Measurements from ENCODE around the gene CXCR4. TPM values are rescaled to one million over a fixed set of nuclear protein-coding genes. Genes with fewer than 3 reads are reported as not detected.

CXCR4 gene
- total RNA-seq, 1 donor from 2014 or later, result 0.88 TPM

DNA sequence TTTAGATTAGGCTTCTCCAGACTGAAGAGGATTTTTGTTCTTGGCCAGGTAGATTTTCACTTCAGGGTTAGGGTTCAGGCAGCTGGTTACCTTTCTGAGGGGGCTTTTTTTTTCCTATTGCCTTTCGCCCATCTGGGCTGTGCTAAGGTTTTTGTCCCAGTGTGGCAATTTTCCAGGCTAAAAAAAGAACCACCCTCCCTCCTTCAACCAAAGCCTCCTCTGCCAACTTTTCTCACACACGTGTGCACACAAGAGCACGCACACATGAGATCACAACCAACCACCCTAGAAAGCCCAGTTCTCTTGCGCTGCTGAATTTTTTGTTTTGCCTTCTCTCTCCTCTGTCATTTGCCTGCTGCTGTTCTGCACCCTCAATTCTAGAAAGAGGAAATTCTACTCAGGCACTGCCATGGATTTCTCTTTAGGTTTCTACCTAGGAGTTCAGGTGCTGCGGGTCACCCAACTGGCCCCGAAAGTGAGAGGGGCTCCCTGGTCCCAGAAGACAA is 8.5 kb upstream of the CXCR4 start:
- H3K4me3 ChIP-seq (ENCODE audit: low read depth, low read length), result no peak overlapping the region
- no peaks in the 10 kb centered on the region for H3K36me3 ChIP-seq (ENCODE audit: control insufficient read depth, insufficient read depth, low read length)
- no peak for DNase-seq (ENCODE audit: low read depth)
- H3K27me3 ChIP-seq (ENCODE audit: control insufficient read depth, insufficient read depth, low read length), result peaks cover 7% of the 10 kb centered on the region
- TF ChIP-seq, protein P1, sequence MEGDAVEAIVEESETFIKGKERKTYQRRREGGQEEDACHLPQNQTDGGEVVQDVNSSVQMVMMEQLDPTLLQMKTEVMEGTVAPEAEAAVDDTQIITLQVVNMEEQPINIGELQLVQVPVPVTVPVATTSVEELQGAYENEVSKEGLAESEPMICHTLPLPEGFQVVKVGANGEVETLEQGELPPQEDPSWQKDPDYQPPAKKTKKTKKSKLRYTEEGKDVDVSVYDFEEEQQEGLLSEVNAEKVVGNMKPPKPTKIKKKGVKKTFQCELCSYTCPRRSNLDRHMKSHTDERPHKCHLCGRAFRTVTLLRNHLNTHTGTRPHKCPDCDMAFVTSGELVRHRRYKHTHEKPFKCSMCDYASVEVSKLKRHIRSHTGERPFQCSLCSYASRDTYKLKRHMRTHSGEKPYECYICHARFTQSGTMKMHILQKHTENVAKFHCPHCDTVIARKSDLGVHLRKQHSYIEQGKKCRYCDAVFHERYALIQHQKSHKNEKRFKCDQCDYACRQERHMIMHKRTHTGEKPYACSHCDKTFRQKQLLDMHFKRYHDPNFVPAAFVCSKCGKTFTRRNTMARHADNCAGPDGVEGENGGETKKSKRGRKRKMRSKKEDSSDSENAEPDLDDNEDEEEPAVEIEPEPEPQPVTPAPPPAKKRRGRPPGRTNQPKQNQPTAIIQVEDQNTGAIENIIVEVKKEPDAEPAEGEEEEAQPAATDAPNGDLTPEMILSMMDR (IDR thresholded peaks at IDR 0.05; ENCODE audit: insufficient read depth, low read length, poor library complexity, severe bottlenecking), result no peak

DNA sequence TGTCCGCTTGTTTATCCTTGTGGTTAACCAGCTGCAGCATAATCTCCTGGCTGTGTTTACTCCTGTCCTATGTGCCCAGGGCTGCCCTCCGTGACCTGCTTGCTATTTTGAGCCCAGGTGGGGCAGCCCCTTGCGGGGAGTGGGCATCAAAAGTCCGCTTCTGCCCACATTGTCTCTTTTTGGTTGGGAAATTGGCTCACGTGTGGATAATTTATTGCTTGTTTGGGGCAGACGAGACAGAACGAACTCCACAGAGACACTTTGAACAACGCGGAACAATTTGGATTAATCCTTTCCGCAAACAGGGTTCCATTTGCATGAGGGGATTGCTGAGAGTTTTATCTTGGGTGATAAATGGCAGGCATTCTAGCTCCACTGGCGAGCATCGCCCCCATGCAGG is 8.1 kb upstream of the CXCR4 start:
- H3K27me3 ChIP-seq (ENCODE audit: control insufficient read depth, insufficient read depth, low read length), result peaks cover 7% of the 10 kb centered on the region
- H3K36me3 ChIP-seq (ENCODE audit: control insufficient read depth, insufficient read depth, low read length), result no peaks in the 10 kb centered on the region
- no peak overlapping the region for H3K4me3 ChIP-seq (ENCODE audit: low read depth, low read length)
- DNase-seq (ENCODE audit: low read depth), result no peak
- TF ChIP-seq, protein P1 (IDR thresholded peaks at IDR 0.05; ENCODE audit: insufficient read depth, low read length, poor library complexity, severe bottlenecking), result no peak

GRCh38 chr2:136125236-136125635 is 7.3 kb upstream of the CXCR4 start:
- no peak for DNase-seq (ENCODE audit: low read depth)
- TF ChIP-seq, protein P1 (IDR thresholded peaks at IDR 0.05; ENCODE audit: insufficient read depth, low read length, poor library complexity, severe bottlenecking), result no peak
- Histone ChIP-seq H3K4me3 (ENCODE audit: low read depth, low read length) (no peak overlapping the region), H3K36me3 (ENCODE audit: control insufficient read depth, insufficient read depth, low read length) (no peaks in the 10 kb centered on the region), H3K27me3 (ENCODE audit: control insufficient read depth, insufficient read depth, low read length) (peaks cover 7% of the 10 kb centered on the region)

DNA sequence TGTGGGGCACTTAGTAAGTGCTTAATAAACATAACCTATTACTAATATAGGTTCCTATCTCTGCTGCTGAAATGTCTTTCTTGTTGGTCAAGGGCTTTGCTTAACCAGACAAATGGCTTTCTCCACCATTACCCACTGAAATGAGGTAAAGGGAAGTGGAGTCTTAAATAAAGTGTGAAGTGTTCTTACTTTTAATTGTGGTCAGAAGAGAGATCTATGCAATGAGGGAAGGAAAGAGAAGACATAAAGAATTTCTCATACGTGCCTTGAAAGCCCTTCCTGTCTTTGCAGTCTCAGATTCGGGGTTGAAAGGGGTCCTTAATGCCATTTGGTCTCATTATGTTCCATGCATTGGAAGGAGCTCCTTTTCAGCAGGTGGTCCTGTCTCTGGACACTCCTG is 6.9 kb upstream of the CXCR4 start:
- Histone ChIP-seq H3K4me3 (ENCODE audit: low read depth, low read length) (no peak overlapping the region), H3K27me3 (ENCODE audit: control insufficient read depth, insufficient read depth, low read length) (peaks cover 7% of the 10 kb centered on the region), H3K36me3 (ENCODE audit: control insufficient read depth, insufficient read depth, low read length) (no peaks in the 10 kb centered on the region)
- TF ChIP-seq, protein P1 (IDR thresholded peaks at IDR 0.05; ENCODE audit: insufficient read depth, low read length, poor library complexity, severe bottlenecking), result no peak
- no peak for DNase-seq (ENCODE audit: low read depth)

GRCh38 chr2:136122661-136123060 is 4.7 kb upstream of the CXCR4 start:
- H3K36me3 ChIP-seq (ENCODE audit: control insufficient read depth, insufficient read depth, low read length), result no peaks in the 10 kb centered on the region
- H3K4me3 ChIP-seq (ENCODE audit: low read depth, low read length), result no peak overlapping the region
- peaks cover 18% of the 10 kb centered on the region for H3K27me3 ChIP-seq (ENCODE audit: control insufficient read depth, insufficient read depth, low read length)
- DNase-seq (ENCODE audit: low read depth), result no peak
- TF ChIP-seq, protein P1 (IDR thresholded peaks at IDR 0.05; ENCODE audit: insufficient read depth, low read length, poor library complexity, severe bottlenecking), result no peak

DNA sequence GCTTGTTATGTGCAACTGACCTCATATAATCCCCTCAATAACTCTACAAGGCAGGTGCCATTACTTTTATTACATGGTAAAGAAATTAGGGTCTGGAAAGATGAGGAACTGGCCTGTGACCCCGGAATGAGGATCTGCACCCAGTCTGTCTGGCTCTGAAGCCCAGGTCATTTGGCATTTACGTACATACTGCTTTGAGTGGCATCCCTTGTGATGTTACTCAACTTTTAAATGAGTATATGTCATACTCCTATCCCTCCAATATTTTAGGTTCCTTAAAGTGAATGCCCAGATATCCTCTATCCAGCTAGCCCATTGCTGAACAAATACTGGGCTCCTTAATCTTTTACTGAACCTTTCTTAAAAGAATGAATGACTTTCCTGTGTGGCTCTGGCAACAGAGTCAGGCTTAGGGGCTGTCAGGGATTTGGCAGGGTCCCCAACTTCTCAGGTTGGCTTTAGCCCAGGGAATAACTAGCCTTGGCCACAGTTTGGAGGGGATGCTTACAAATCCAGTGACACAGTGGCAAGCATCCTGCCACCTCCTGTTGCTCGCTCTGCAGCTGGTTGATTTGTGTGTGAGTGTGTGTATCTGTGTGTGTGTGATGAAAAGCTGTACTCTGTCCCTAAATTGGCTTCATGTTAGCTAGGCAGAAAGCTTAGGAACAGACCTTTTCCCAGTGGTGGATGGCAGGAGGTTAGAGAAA is 3.4 kb upstream of the CXCR4 start:
- no peak for DNase-seq (ENCODE audit: low read depth)
- H3K36me3 ChIP-seq (ENCODE audit: control insufficient read depth, insufficient read depth, low read length), result no peaks in the 10 kb centered on the region
- TF ChIP-seq, protein P1 (IDR thresholded peaks at IDR 0.05; ENCODE audit: insufficient read depth, low read length, poor library complexity, severe bottlenecking), result no peak
- H3K27me3 ChIP-seq (ENCODE audit: control insufficient read depth, insufficient read depth, low read length), result peaks cover 26% of the 10 kb centered on the region
- H3K4me3 ChIP-seq (ENCODE audit: low read depth, low read length), result no peak overlapping the region
